Caco-2 (cell line): ENCODE measurements around the gene EDEM2. TPM values are rescaled to one million over a fixed set of nuclear protein-coding genes. Genes with fewer than 3 reads are reported as not detected.
"Not testable (repeated sequence)": the region's sequence is repeated elsewhere in the genome, so short reads cannot be mapped to it uniquely, and the experiment has no call there.

Experiments used
- BruUV-seq: library from RNA; stranded (reverse); fragments of 400-500 nt; replicated peaks from 2 replicates; lab custom pipeline; 2021; lab: Mats Ljungman, UMichigan
- CTCF ChIA-PET: fragments of 300-600 bp; sonication (Branson Sonifier 250); formaldehyde crosslinking; loops from one replicate; lab custom pipeline; 2022; ENCODE audit warnings: antibody characterized with exemption; lab: Charles Lee
- POLR2A ChIA-PET: fragments of 300-600 bp; sonication (Branson Sonifier 250); formaldehyde crosslinking; loops from one replicate; lab custom pipeline; 2022; ENCODE audit warnings: antibody characterized with exemption; lab: Charles Lee
- DNase-seq, 2 experiments: peaks; one replicate each; pipeline versions ENCODE4 v3.0.0 to v3.0.0-alpha.2; 2020 to 2022
- H3K27me3 ChIP-seq: replicated peaks from 2 replicates; pipeline ENCODE4 v1.6.0; 2011; ENCODE audit warnings: low read length; ENCODE audit not compliant: control insufficient read depth, insufficient read depth
- H3K36me3 ChIP-seq: 2 replicates; pipeline ENCODE4 v1.5.1; 2011; ENCODE audit warnings: low read length; ENCODE audit not compliant: control insufficient read depth, insufficient read depth
- H3K4me1 ChIP-seq: fragments of 250-450 bp; sonication (Bioruptor Pico); 2 replicates; pipeline ENCODE4 v1.5.1; 2020; ENCODE audit warnings: mild to moderate bottlenecking
- H3K4me3 ChIP-seq: 2 replicates; pipeline ENCODE4 v1.5.1; 2011; ENCODE audit warnings: low read depth, mild to moderate bottlenecking, control low read depth, low read length
- H3K9me3 ChIP-seq: fragments of 250-450 bp; sonication (Bioruptor Pico); 2 replicates; pipeline ENCODE4 v1.5.1; 2020; ENCODE audit warnings: mild to moderate bottlenecking, moderate library complexity
- H3K27ac Mint-ChIP-seq: one replicate; pipeline ENCODE4 v1.8.0; 2022; ENCODE audit warnings: mixed read lengths; ENCODE audit not compliant: unreplicated experiment
- H3K27me3 Mint-ChIP-seq: one replicate; pipeline ENCODE4 v1.8.0; 2022; ENCODE audit warnings: mixed read lengths; ENCODE audit not compliant: insufficient read depth, unreplicated experiment
- H3K36me3 Mint-ChIP-seq: one replicate; pipeline ENCODE4 v1.8.0; 2022; ENCODE audit warnings: mild to moderate bottlenecking, mixed read lengths; ENCODE audit not compliant: insufficient read depth, unreplicated experiment
- H3K4me1 Mint-ChIP-seq: one replicate; pipeline ENCODE4 v1.8.0; 2022; ENCODE audit warnings: low read depth, mixed read lengths; ENCODE audit not compliant: unreplicated experiment
- H3K4me3 Mint-ChIP-seq: one replicate; pipeline ENCODE4 v1.8.0; 2022; ENCODE audit warnings: mild to moderate bottlenecking, moderate library complexity, mixed read lengths; ENCODE audit not compliant: unreplicated experiment
- H3K9me3 Mint-ChIP-seq: one replicate; pipeline ENCODE4 v1.8.0; 2022; ENCODE audit warnings: mixed read lengths; ENCODE audit not compliant: unreplicated experiment
- CTCF ChIP-seq, 2 experiments: fragments of 200-600 bp in 1 of 2; IDR thresholded peaks; 1 replicate in 1 of 2; 2 replicates in 1 of 2; pipeline versions ENCODE4 v1.5.1 to v1.8.0; 2011 to 2022; ENCODE audit warnings: antibody characterized with exemption in 1 of 2, control low read depth in 1 of 2, inconsistent platforms in 1 of 2, low read depth in 1 of 2, low read length in 1 of 2, mild to moderate bottlenecking in 1 of 2, moderate library complexity in 1 of 2; ENCODE audit not compliant: insufficient read depth in 1 of 2, severe bottlenecking in 1 of 2, unreplicated experiment in 1 of 2
- intact Hi-C: fragments of 100-400 bp; cut with micrococcal nuclease; formaldehyde crosslinking; loops from one replicate; pipeline ENCODE4 v1.10.0; 2022; ENCODE audit not compliant: unreplicated experiment
- total RNA-seq: library from RNA; stranded (reverse); gene quantifications from 2 replicates; pipeline ENCODE4 v1.2.3, GENCODE V29; 2022

Gene EDEM2
- total RNA-seq, 1 experiment from 2014 or later, result 41.2 TPM

- no TSS peak for BruUV-seq
- H3K27ac Mint-ChIP-seq, result no peak within 1 kb of the TSS
- POLR2A ChIA-PET, result no interaction called here
Observed at GRCh38 chr20:35171753-35172433, 24.8 kb upstream of the EDEM2 start, which contains the start of gene PROCR. TSS of gene PROCR (plus strand) at chr20:35172072. CDS start at chr20:35172155, 83 bp downstream.

GRCh38 chr20:35171438-35171752, 24.3 kb upstream of the EDEM2 start:
- CTCF ChIA-PET, result interaction anchor here (1.1 kb wide), 1 partner anchor 36 kb away, joined by 3 read pairs; no protein-coding TSS in a partner anchor
- H3K36me3 ChIP-seq, result no peaks in the 10 kb centered on the region
- DNase-seq, result no peak
- Mint-ChIP-seq H3K36me3 (peaks cover 6% of the 10 kb centered on the region), H3K4me1 (peaks cover 32% of the 10 kb centered on the region), H3K27me3 (no peaks in the 10 kb centered on the region), H3K4me3 (peak overlapping the region; percentile 32), H3K27ac (no peak overlapping the region), H3K9me3 (no peaks in the 10 kb centered on the region)
- no peaks in the 10 kb centered on the region for H3K9me3 ChIP-seq
- POLR2A ChIA-PET, result no interaction called here
- no TSS peak for BruUV-seq
- no peak overlapping the region for H3K4me3 ChIP-seq
- intact Hi-C loops, result no loop called here
- peaks cover 30% of the 10 kb centered on the region for H3K4me1 ChIP-seq
- no peaks in the 10 kb centered on the region for H3K27me3 ChIP-seq
- TF ChIP-seq CTCF (IDR thresholded peaks at IDR 0.05; ENCODE audit: insufficient read depth in 1 of 2, low read depth in 1 of 2, low read length in 1 of 2, severe bottlenecking in 1 of 2, unreplicated experiment in 1 of 2), result no peak

More at GRCh38 chr20:35171753-35172433, 24.8 kb upstream of the EDEM2 start, which contains the start of gene PROCR:
- intact Hi-C loops, result no loop called here
- peak; percentile 58 to 87 for DNase-seq
- H3K4me3 ChIP-seq, result peak within 1 kb of the TSS; percentile 5; the same call in 1 of the 2 replicates
- H3K4me1 ChIP-seq, result peaks cover 35% of the 10 kb centered on the region
- no peak for TF ChIP-seq CTCF (IDR thresholded peaks at IDR 0.05; ENCODE audit: insufficient read depth in 1 of 2, low read depth in 1 of 2, low read length in 1 of 2, severe bottlenecking in 1 of 2, unreplicated experiment in 1 of 2)
- Mint-ChIP-seq H3K4me3 (peak within 1 kb of the TSS; percentile 32), H3K9me3 (no peaks in the 10 kb centered on the region), H3K4me1 (peaks cover 37% of the 10 kb centered on the region), H3K36me3 (peaks cover 6% of the 10 kb centered on the region), H3K27me3 (no peaks in the 10 kb centered on the region)
- no peaks in the 10 kb centered on the region for H3K27me3 ChIP-seq
- H3K9me3 ChIP-seq, result no peaks in the 10 kb centered on the region
- H3K36me3 ChIP-seq, result no peaks in the 10 kb centered on the region
- CTCF ChIA-PET, result no interaction called here

GRCh38 chr20:35168701-35169409, 21.7 kb upstream of the EDEM2 start:
- not testable (repeated sequence) for BruUV-seq
- POLR2A ChIA-PET, result interaction anchor here (0.6 kb wide), 1 partner anchor 65 kb away, joined by 5 read pairs; no protein-coding TSS in a partner anchor

More at GRCh38 chr20:35168701-35169409, 21.7 kb upstream of the EDEM2 start:
- H3K4me3 Mint-ChIP-seq, H3K27me3 ChIP-seq, intact Hi-C loops, H3K27me3 Mint-ChIP-seq, H3K36me3 Mint-ChIP-seq, H3K27ac Mint-ChIP-seq, H3K9me3 Mint-ChIP-seq, H3K4me3 ChIP-seq, H3K36me3 ChIP-seq, H3K9me3 ChIP-seq, DNase-seq: not testable (repeated sequence)
- peaks cover 16% of the 10 kb centered on the region for H3K4me1 Mint-ChIP-seq
- CTCF ChIA-PET, result interaction anchor here (0.5 kb wide), 1 partner anchor 292 kb away, joined by 4 read pairs; the partner anchor contains the start of gene ACSS2
- peaks cover 20% of the 10 kb centered on the region for H3K4me1 ChIP-seq
